HG03354 (cell line): ENCODE data around the gene RNF32.
"Not testable (repeated sequence)": the region's sequence is repeated elsewhere in the genome, so short reads cannot be mapped to it uniquely, and the experiment has no call there.

Experiments used
- ATAC-seq: cut with Tn5 transposase; IDR thresholded peaks from one replicate; pipeline ENCODE4 v1.9.1; 2021; ENCODE audit warnings: mild to moderate bottlenecking; ENCODE audit not compliant: unreplicated experiment, poor library complexity, severe bottlenecking

The RNF32 gene

GRCh38 chr7:156668130-156668741 is 27.7 kb downstream of the RNF32 start:
- ATAC-seq, result no peak

GRCh38 chr7:156669035-156669828 is 28.7 kb downstream of the RNF32 start:
- ATAC-seq, result no peak

- ATAC-seq, result no peak
Measured at GRCh38 chr7:156673454-156673853, 32.9 kb downstream of the RNF32 start.

- no peak for ATAC-seq
Measured at GRCh38 chr7:156673902-156674301, 33.3 kb downstream of the RNF32 start.

- ATAC-seq, result no peak
Measured at GRCh38 chr7:156675721-156676120, 35.1 kb downstream of the RNF32 start.

- no peak for ATAC-seq
Measured at GRCh38 chr7:156676263-156676662, 35.7 kb downstream of the RNF32 start.

- ATAC-seq, result no peak
Measured at GRCh38 chr7:156677374-156678054, 36.9 kb downstream of the RNF32 start.

- no peak for ATAC-seq
Measured at GRCh38 chr7:156680281-156680680, 39.7 kb downstream of the RNF32 start.

- ATAC-seq, result no peak
Measured at GRCh38 chr7:156682928-156683327, 42.4 kb downstream of the RNF32 start.

GRCh38 chr7:156684251-156684650 is 43.7 kb downstream of the RNF32 start:
- ATAC-seq, result no peak

GRCh38 chr7:156684661-156685060 is 44.1 kb downstream of the RNF32 start:
- ATAC-seq, result no peak

- no peak for ATAC-seq
Measured at GRCh38 chr7:156691764-156692163, 51.2 kb downstream of the RNF32 start.

GRCh38 chr7:156692849-156693248 is 52.3 kb downstream of the RNF32 start:
- no peak for ATAC-seq

- no peak for ATAC-seq
Measured at GRCh38 chr7:156693627-156694026, 53.1 kb downstream of the RNF32 start.

GRCh38 chr7:156697283-156697682 is 56.7 kb downstream of the RNF32 start:
- not testable (repeated sequence) for ATAC-seq

- not testable (repeated sequence) for ATAC-seq
Measured at GRCh38 chr7:156698512-156698911, 57.9 kb downstream of the RNF32 start.

GRCh38 chr7:156701787-156702186 is 61.2 kb downstream of the RNF32 start:
- not testable (repeated sequence) for ATAC-seq

GRCh38 chr7:156702399-156702798 is 61.8 kb downstream of the RNF32 start:
- no peak for ATAC-seq

- ATAC-seq, result no peak
Measured at GRCh38 chr7:156703209-156703608, 62.6 kb downstream of the RNF32 start.

GRCh38 chr7:156703773-156704482 is 63.4 kb downstream of the RNF32 start:
- ATAC-seq, result no peak
